ENCODE measurements around the gene CIBAR2.
A peak's percentile ranks its signal among the peaks of the same experiment; 100 is the strongest.

DNA sequence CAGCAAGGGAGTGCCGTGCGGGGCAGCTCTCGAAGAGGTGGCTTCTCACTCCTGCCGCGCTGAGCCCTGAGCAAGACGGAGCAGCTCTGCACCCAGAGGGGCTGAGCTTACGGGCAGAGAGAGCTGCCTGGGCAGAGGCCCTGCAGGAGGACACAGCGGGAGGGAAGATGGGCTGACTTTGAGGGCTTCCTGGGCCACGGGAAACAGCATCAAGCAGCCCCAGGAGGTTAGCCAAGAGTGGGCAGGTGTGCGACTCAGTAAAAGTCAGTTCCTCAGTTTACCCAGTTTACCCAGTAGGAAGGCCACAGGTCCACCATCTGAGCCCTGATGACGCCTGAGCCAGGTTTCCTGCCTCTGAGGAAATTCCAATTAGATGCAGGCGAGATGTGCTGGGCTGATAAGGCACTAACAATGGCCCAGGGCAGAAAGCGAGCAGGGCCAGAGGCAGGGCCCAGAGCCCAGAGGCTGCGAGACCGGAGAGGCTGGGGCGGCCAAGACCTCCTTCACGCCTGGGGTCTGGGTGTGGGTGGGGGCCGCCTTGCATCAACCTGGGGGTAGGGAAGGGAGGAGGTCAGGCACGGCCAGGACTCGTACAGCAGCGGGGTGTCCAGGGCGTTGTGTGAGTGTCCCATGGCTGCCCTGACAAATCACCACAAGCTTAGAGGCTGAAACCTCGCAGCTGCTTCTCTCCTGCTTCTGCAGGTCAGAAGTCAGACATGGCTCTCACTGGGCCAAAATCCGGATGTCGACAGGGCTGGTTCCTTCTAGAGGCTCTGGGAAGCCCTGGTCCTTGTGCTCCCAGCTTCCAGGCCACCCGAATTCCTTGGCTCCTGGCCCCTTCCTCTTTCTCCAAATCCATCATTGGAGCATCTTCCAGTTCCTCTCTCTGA is 32.0 kb upstream of the CIBAR2 start:
- TF ChIP-seq, protein P1, sequence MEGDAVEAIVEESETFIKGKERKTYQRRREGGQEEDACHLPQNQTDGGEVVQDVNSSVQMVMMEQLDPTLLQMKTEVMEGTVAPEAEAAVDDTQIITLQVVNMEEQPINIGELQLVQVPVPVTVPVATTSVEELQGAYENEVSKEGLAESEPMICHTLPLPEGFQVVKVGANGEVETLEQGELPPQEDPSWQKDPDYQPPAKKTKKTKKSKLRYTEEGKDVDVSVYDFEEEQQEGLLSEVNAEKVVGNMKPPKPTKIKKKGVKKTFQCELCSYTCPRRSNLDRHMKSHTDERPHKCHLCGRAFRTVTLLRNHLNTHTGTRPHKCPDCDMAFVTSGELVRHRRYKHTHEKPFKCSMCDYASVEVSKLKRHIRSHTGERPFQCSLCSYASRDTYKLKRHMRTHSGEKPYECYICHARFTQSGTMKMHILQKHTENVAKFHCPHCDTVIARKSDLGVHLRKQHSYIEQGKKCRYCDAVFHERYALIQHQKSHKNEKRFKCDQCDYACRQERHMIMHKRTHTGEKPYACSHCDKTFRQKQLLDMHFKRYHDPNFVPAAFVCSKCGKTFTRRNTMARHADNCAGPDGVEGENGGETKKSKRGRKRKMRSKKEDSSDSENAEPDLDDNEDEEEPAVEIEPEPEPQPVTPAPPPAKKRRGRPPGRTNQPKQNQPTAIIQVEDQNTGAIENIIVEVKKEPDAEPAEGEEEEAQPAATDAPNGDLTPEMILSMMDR (IDR thresholded peaks at IDR 0.05 in 8 of 11, conservative IDR thresholded peaks at IDR 0.05 in 3 of 11) = no peak
- TF ChIP-seq POLR2AphosphoS5 (IDR thresholded peaks at IDR 0.05) = peak in 2 of 3 donors; percentile 33 to 42
- no peak for TF ChIP-seq POLR2A (IDR thresholded peaks at IDR 0.05)
